ENCODE results near the gene LPGAT1.
"Not testable (repeated sequence)": the region's sequence is repeated elsewhere in the genome, so short reads cannot be mapped to it uniquely, and the experiment has no call there.

The LPGAT1 gene

GRCh38 chr1:211735208-211736170 lies 95.1 kb downstream of the LPGAT1 start:
- DNase-seq (ENCODE audit: low read depth, low spot score): peak; percentile 29

DNA sequence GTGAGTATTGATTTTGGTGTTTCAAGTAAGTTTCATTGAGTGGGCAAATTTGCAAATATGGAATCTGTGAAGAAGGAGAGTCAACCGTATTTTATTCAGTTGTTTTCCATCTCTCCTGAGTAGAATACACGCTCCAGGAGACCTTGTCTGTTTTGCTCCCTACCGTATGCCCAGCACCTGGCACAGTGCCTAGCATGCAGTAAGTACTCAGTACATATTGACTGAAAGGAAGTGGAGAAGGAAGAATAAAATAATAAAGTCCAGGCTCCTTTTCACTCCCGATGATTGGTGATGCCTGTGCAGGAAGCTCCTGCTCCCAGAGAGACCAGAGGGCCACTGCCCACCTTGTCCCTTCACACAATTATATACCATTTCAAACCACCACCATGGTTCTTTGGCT lies 95.8 kb downstream of the LPGAT1 start:
- no peak for DNase-seq (ENCODE audit: low read depth, low spot score)

DNA sequence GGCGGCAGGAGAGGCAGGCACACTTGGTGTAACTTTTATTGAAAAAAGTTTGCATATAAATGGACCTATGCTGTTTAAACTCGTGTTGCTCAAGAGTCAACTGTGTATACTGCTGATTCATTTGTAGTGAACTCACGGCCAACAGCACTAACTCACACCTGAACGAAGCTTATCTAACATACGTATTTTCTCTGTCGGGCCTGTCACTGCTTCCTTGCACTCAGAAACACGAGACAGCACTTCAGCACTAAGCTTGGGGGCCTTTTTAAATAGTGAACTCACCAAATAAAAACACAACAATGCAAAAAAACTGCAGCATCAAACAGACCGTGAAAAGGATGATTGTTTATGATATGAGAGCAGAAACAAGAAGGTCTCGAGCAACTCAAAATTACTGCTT lies 96.2 kb downstream of the LPGAT1 start:
- no peak for DNase-seq (ENCODE audit: low read depth, low spot score)

GRCh38 chr1:211732293-211732980 lies 98.1 kb downstream of the LPGAT1 start:
- DNase-seq (ENCODE audit: low read depth, low spot score): no peak

DNA sequence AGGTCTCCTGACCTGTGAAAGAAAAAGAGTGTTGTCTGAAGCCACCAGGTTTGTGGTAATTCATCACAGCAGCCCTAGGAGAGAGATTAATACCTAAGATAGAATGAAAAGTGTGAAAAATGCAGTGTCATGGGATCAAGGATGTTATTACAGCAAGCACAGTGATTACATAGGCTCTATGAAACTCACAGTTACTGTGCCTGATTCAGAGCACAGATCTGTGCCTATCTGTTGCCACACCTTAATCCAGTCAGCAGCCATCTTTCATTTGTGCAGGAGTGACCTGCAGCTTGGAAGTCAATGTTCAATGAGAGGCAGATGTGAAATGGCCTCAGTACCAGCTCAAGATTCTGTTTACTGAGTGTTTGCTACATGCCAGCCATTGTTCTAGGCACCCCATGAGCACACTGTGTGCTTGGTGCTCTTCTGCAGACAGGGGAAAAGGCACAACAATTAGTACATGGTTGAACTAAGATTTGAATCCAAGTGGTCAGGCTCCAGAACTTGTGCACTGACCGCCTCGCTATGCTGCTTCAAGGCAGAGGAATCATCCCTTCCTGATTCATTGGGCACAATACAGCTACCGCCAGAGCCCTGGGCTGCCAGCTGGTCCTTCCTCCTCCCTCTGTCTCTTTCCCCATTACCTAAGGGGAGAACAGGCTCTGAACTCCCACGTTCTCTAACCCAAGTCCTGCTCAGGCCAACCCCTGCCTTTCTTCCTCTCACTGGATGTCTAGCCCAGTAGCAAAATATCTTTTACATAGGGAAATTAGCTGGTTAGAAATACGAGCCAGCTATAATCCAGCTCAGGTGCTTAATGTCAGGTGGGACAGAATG lies 98.9 kb downstream of the LPGAT1 start:
- no peak for DNase-seq (ENCODE audit: low read depth, low spot score)

DNA sequence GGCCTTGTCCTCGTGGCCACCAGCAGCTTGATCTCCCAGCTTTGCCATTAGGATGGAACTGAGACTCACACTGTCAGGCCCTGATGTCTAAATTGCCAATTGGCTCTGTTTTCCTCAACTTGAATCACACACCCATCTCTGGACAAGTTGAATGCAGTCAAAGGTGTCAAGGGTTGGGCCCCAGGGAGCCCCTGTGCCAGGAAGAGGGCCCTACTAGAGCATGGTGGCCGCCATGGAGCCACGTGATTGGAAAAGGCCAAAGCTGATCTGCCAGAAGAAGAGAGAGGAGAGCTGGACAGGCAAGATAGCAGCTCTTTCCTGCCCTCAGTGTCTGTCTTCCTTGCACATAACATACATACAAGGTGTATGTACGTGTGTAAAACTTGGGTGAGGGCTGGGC lies 100.2 kb downstream of the LPGAT1 start:
- no peak for DNase-seq (ENCODE audit: low read depth, low spot score)

DNA sequence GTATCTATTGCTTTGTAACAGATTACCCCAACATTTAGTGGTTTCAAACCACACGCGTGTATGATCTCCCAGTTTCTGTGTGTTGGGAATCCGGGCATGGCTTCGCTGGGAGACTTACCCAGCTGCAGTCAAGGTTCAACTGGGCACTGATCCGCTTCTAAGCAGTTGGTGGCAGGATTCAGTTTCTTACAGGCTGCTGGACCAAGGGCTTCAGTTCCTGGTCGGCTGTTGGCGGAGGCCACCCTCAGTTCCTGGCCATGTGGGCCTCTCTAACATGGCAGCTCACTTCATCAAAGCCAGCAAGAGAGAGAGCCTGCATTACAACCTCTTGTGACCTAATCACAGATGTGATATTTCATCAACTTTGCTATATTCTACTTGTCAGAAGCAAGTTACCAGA lies 101.3 kb downstream of the LPGAT1 start:
- DNase-seq (ENCODE audit: low read depth, low spot score): no peak

GRCh38 chr1:211726467-211726995 lies 104.0 kb downstream of the LPGAT1 start:
- DNase-seq (ENCODE audit: low read depth, low spot score): no peak

- peak; percentile 18 for DNase-seq (ENCODE audit: low read depth, low spot score)
Observed at GRCh38 chr1:211724687-211725196, 105.8 kb downstream of the LPGAT1 start.

GRCh38 chr1:211723273-211723672 lies 107.3 kb downstream of the LPGAT1 start:
- DNase-seq (ENCODE audit: low read depth, low spot score): no peak

DNA sequence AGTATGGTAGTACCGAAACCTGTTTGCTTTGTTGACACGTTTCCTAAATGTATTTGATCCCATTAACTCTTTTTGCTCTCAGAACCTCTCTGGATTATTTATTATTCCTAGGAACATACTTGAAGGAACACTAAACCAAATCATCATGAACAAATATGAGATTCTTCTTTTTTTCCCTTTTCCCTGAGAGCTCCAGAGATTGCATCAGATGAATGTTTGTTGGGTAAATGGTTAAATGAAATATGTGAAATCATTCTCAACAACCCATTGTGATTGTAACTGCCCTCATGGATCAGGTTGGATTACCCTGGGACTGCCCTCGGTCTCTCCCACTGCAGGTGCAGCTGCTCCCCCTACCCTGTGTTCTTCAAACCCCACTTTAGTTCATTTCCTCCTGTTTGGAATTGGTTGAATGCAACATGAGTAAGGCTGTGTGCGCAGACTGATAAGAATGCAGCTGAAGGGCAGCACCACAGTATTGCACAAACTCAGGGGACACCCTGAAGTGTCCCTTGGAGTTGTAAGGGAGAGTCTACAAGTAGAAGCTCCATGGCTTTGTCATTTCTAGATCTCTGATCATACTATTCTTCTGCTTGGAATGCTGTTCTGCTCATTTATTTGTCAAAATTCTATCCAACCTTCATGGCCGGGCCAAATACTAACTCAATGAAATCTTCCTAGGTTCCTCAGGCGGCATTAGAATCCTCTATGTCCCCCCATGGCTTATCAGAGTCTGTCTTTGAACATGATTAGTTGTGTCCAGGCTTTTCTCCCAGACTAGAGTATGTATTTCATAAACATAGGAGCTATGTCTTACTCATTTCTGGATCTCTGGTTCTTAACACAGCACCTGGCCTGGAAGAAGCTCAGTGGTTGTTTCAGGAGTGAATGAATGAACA lies 108.0 kb downstream of the LPGAT1 start:
- no peak for DNase-seq (ENCODE audit: low read depth, low spot score)

DNA sequence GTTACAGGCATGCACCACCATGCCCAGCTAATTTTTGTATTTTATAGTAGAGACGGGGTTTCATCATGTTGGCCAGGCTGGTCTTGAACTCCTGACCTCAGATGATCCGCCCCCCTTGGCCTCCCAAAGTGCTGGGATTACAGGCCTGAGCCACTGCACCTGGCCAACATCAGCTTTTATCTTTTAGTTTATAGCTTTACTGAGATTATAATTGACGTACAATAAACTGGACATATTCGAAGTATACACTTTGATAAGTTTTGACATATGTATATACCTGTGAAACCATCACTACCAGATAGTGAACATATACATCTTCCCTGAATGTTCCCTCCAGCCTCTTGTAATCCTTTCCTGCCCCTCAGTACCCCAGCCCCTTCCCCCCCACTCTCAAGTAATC lies 114.0 kb downstream of the LPGAT1 start:
- not testable (repeated sequence) for DNase-seq (ENCODE audit: low read depth, low spot score)

DNA sequence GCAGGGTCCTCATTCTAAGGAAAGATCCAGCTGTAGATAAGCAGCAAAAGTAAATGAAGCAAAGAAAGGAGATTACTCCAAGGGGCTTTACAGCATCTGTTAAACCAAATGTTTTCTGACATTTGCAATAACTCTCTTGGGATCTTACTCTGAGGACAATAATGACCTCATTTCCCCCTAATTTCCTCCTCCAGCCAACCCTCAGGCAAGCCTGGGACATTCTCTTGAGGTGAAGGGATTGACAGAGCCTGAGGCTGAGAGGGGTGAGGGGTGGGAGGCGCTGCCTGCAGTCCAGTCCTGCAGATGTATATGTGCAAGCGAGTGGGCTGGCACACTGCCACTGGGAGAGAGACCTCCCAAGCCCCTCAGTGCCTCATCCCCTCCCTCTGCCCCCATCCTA lies 114.6 kb downstream of the LPGAT1 start:
- DNase-seq (ENCODE audit: low read depth, low spot score): no peak

DNA sequence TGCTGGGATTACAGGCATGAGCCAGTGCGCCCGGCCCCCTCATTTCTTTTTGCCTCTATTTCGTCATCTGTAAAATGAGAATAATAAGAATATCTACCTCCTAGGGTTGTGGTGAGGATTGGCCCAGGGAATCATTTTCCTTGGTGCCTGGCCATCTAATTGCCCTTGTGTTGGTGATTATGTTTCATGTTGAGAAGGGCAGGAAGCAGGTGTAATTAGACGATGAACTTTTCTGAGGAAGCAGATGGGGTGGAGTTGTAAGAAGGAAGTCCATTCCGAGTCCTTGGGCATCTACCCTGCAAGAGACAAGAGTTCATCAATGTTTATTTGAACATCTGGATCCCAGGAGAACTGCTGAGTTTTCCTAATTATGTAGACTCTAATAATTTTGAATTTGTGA lies 116.4 kb downstream of the LPGAT1 start:
- DNase-seq (ENCODE audit: low read depth, low spot score): no peak

DNA sequence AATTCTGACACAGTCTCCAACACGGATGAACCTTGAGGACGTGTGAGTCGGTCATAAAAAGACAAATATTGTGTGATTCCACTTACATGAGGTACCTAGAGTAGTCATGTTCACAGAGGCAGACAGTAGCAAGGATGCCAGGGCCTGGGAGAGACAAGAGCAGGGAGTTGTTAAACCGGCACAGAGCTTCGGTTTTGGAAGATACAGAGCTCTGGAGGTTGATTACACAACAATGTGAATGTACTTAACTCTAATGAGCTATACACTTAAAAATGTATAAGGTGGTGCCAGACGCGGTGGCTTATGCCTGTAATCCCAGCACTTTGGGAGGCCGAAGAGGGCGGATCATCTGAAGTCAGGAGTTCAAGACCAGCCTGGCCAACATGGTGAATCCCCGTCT lies 117.3 kb downstream of the LPGAT1 start:
- no peak for DNase-seq (ENCODE audit: low read depth, low spot score)

GRCh38 chr1:211711315-211711705 lies 119.3 kb downstream of the LPGAT1 start:
- DNase-seq (ENCODE audit: low read depth, low spot score): no peak

DNA sequence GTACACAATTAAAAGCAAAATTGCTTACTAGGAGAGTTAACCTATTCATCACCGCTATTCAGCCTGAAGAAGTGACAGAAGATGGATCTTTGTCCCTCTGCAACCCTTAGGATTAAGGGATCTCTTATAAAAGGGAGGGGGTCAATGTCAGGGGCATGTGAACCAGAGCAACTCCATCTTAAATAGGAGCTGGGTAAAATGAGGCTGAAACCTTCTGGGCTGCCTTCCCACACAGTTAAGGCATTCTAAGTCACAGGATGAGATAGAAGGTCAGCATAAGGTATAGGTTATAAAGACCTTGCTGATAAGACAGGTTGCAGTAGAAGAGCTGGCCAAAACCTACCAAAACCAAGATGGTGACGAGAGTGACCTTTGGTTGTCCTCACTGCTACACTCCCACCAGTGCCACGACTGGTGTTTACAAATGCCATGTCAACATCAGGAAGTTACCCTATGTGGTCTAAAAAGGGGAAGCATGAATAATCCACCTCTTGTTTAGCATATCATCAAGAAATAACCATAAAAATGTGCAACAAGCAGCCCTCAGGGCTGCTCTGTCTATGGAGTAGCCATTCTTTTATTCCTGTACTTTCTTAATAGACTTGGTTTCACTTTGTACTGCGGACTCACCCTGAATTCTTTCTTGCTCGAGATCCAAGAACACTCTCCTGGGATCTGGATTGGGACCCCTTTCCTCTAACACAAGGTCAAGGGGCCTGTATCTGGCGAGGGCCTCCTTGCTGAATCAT lies 119.8 kb downstream of the LPGAT1 start:
- no peak for DNase-seq (ENCODE audit: low read depth, low spot score)

DNA sequence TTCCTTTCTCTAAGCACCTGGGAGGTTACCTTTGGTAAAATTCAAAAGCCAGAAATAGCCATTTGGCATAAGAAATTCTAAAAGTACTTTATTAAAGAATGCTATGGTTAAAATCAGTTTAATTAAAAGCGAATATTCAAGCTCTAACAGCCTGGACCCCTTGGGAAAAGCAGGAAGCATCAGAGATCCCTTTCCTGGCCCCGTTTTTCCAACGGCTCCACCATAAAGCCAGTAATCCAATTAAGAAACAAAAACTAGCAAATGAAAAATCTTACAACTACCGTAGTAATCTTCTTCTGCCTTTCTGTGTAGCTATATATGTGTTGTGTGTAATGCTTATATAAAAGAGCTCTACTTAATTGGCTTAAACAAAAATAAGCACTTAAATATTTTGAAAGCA lies 121.6 kb downstream of the LPGAT1 start:
- DNase-seq (ENCODE audit: low read depth, low spot score): no peak

DNA sequence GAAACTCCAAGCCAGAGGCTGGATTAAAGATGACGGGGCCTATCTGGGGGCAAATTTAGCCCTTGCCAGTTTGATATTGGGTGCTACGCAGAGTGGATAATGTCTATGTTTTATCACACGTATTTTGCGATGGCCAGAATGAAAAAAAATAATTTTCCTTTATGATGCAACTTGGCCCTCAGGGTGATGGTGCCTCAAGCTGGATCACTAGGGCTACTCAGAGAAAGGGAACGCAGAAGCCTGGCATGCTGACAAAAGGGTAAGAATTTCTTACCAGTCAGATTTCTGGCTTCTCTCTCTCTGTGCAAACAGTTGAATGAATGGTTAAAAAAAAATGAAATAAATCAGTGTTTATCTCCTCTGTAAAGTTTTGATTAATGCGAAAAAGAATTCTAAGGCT lies 122.6 kb downstream of the LPGAT1 start:
- no peak for DNase-seq (ENCODE audit: low read depth, low spot score)

All from smooth muscle cell of the brain vasculature (primary cell).